Measurements from ENCODE around the gene SPRR1B. TPM values are rescaled to one million over a fixed set of nuclear protein-coding genes. Genes with fewer than 3 reads are reported as not detected.

Gene SPRR1B
- 31.1 and 43.3 TPM in 2 replicates for total RNA-seq

GRCh38 chr1:153030895-153031294 is at the start of gene SPRR1B:
TSS of gene SPRR1B (plus strand) at chr1:153031203. CDS start at chr1:153032346, 1,143 bp downstream.

DNA sequence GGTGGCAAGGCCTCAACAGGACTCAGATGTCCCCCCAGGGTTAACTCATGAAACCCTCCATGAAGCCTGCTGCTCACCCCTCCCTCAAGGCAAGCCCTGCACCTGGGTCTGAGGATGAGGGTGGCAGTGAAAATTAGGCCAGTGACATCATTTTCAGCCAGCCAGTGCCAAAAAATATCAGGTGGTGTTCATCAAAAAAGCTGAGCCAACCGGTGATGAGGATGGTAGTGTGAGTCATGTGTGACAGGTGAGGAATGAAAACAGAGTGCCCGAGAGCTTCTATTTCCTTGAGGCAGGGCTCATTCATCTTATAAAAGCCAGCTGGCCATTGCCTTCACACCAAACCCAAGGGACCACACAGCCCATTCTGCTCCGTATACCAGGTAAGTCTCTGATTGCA is 47.3 kb upstream of the SPRR1B start, which contains the start of gene SPRR1A:
SPRR1A (plus strand) TSS at position 339 of the 400 bp plus-strand sequence. CDS start 1,150 bp downstream, outside the sequence.

GRCh38 chr1:153001382-153001781 is 29.6 kb upstream of the SPRR1B start, which contains the start of gene SPRR3:
TSS of gene SPRR3 (plus strand) at chr1:153001749. CDS start at chr1:153003021, 1,272 bp downstream.

GRCh38 chr1:153040950-153041631 is 10.1 kb downstream of the SPRR1B start, which contains the start of gene SPRR2D:
TSS of gene SPRR2D (minus strand) at chr1:153041120. CDS start at chr1:153040346, 774 bp downstream.

GRCh38 chr1:153057375-153057774 is 26.4 kb downstream of the SPRR1B start, which contains the start of gene SPRR2A:
TSS of gene SPRR2A (minus strand) at chr1:153057512. CDS start at chr1:153056735, 777 bp downstream.

DNA sequence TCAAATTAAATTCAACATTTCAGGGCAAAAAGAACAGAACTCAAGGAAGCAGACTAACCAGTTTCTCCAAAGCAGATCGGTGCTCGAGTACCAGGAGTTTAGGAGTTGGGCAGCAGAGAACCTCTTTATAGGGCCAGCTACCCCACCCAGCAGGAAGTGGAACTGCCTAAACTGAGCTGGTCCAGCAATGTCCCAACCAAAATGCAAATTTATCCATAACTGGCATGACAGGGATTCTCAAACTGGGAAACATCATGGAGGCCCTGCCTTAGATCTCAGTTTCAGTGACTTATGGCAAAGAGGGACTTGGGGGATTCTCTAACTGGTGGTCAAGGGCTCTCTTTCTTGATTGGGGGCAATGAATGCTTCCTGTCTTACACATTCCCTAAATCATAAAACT is 40.5 kb downstream of the SPRR1B start, which contains the start of gene SPRR2B:
SPRR2B (minus strand) TSS at position 101 of the 400 bp plus-strand sequence. CDS start 772 bp downstream, outside the sequence.

Other genes starting within 250 kb of the SPRR1B start
- 0.91 TPM in 1 of 2 replicates, not detected in the other for gene LCE1E, start 244.9 kb upstream of the SPRR1B start, total RNA-seq
- not detected in 2 replicates for gene LCE1D, start 234.5 kb upstream of the SPRR1B start, total RNA-seq
- gene LCE1C, start 224.6 kb upstream of the SPRR1B start, total RNA-seq, result 1.1 and 9.9 TPM in 2 replicates
- gene LCE1B, start 219.2 kb upstream of the SPRR1B start, total RNA-seq, result 0.11 TPM in 1 of 2 replicates, not detected in the other
- gene LCE1A, start 203.7 kb upstream of the SPRR1B start, total RNA-seq, result 2.9 TPM in 1 of 2 replicates, not detected in the other
- gene LCE6A, start 188.3 kb upstream of the SPRR1B start, total RNA-seq, result not detected in 2 replicates
- gene LCE7A, start 171.2 kb upstream of the SPRR1B start, total RNA-seq, result not detected in 2 replicates
- not detected in 2 replicates for gene SMCP, start 152.9 kb upstream of the SPRR1B start, total RNA-seq
- gene IVL, start 122.7 kb upstream of the SPRR1B start, total RNA-seq, result 5.2 and 10.2 TPM in 2 replicates
- gene SPRR5, start 84.0 kb upstream of the SPRR1B start, total RNA-seq, result 0.31 TPM in 1 of 2 replicates, not detected in the other
- gene SPRR4, start 60.6 kb upstream of the SPRR1B start, total RNA-seq, result not detected in 2 replicates
- gene SPRR1A, start 47.1 kb upstream of the SPRR1B start, total RNA-seq, result not detected in 2 replicates
- gene SPRR3, start 29.5 kb upstream of the SPRR1B start, total RNA-seq, result 0.61 and 0.70 TPM in 2 replicates
- gene SPRR2D, start 9.9 kb downstream of the SPRR1B start, total RNA-seq, result 1.1 and 1.2 TPM in 2 replicates
- 0.39 and 0.87 TPM in 2 replicates for gene SPRR2A, start 26.3 kb downstream of the SPRR1B start, total RNA-seq
- gene SPRR2B, start 40.4 kb downstream of the SPRR1B start, total RNA-seq, result not detected in 2 replicates
- gene SPRR2E, start 63.3 kb downstream of the SPRR1B start, total RNA-seq, result 1.1 TPM in 1 of 2 replicates, not detected in the other
- gene SPRR2F, start 82.3 kb downstream of the SPRR1B start, total RNA-seq, result not detected in 2 replicates
- not detected in 2 replicates for gene SPRR2G, start 119.7 kb downstream of the SPRR1B start, total RNA-seq
- gene LELP1, start 172.2 kb downstream of the SPRR1B start, total RNA-seq, result not detected in 2 replicates
- not detected in 2 replicates for gene PRR9, start 186.4 kb downstream of the SPRR1B start, total RNA-seq
- not detected in 2 replicates for gene LORICRIN, start 228.5 kb downstream of the SPRR1B start, total RNA-seq

Measured in hair follicular keratinocyte (primary cell).